Ishikawa (cell line): ENCODE measurements around the gene EHD4.

Experiments
- CEBPB ChIP-seq: IDR thresholded peaks from 2 replicates; pipeline ENCODE4 v1.6.1; 2012
- CREB1 ChIP-seq: IDR thresholded peaks from 2 replicates; pipeline ENCODE4 v1.6.1; 2012; ENCODE audit warnings: low read depth
- EGR1 ChIP-seq: IDR thresholded peaks from 2 replicates; pipeline ENCODE4 v1.6.1; 2012
- EP300 ChIP-seq: IDR thresholded peaks from 2 replicates; pipeline ENCODE4 v1.6.1; 2012; ENCODE audit warnings: borderline replicate concordance
- FOXM1 ChIP-seq: IDR thresholded peaks from 2 replicates; pipeline ENCODE4 v1.6.1; 2012; ENCODE audit warnings: low read depth, borderline replicate concordance
- NFIC ChIP-seq: IDR thresholded peaks from 2 replicates; pipeline ENCODE4 v1.6.1; 2012
- RAD21 ChIP-seq: IDR thresholded peaks from 2 replicates; pipeline ENCODE4 v1.6.1; 2012; ENCODE audit warnings: low read depth
- TAF1 ChIP-seq: IDR thresholded peaks from 2 replicates; pipeline ENCODE4 v1.6.1; 2012; ENCODE audit warnings: low read depth, mild to moderate bottlenecking
- TCF12 ChIP-seq: IDR thresholded peaks from 2 replicates; pipeline ENCODE4 v1.6.1; 2012; ENCODE audit warnings: low read depth
- TEAD4 ChIP-seq: IDR thresholded peaks from 2 replicates; pipeline ENCODE4 v1.6.1; 2012
- YY1 ChIP-seq: IDR thresholded peaks from 2 replicates; pipeline ENCODE4 v1.6.1; 2012; ENCODE audit warnings: low read depth
- ZBTB7A ChIP-seq: IDR thresholded peaks from 2 replicates; pipeline ENCODE4 v1.6.1; 2012; ENCODE audit warnings: low read depth
- TF ChIP-seq, protein P1 (sequence below): IDR thresholded peaks from 2 replicates; pipeline ENCODE4 v1.6.1; 2012; ENCODE audit warnings: low read depth, mild to moderate bottlenecking
- TF ChIP-seq, protein P2 (sequence below): IDR thresholded peaks from 2 replicates; pipeline ENCODE4 v1.6.1; 2012
- TF ChIP-seq, protein P3 (sequence below): IDR thresholded peaks from 2 replicates; pipeline ENCODE4 v1.6.1; 2012

The EHD4 gene

DNA sequence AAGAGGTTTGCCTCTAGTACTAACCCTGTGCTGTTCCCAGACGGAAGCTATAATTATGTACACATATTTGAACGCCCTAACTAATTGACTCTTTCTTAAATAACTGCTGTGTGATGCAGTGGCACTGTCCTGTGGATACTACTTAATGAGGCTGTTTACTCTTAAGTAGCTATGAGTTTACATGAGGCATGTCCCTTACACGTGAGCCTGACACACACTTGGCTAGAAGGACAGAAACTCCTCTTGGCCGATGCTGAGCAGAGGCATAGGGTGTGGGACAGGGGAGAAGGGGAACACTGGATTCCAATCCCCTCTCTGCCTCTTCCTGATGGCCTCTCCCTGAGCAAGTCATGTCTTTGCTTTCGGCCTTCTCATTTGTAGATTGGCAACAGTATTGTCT, 21.9 kb downstream of the EHD4 start:
- TF ChIP-seq RAD21 (no peak), NFIC (no peak), CEBPB (no peak), FOXM1 (no peak), YY1 (no peak), ZBTB7A (no peak), EGR1 (no peak), EP300 (no peak)
- TF ChIP-seq, protein P1, sequence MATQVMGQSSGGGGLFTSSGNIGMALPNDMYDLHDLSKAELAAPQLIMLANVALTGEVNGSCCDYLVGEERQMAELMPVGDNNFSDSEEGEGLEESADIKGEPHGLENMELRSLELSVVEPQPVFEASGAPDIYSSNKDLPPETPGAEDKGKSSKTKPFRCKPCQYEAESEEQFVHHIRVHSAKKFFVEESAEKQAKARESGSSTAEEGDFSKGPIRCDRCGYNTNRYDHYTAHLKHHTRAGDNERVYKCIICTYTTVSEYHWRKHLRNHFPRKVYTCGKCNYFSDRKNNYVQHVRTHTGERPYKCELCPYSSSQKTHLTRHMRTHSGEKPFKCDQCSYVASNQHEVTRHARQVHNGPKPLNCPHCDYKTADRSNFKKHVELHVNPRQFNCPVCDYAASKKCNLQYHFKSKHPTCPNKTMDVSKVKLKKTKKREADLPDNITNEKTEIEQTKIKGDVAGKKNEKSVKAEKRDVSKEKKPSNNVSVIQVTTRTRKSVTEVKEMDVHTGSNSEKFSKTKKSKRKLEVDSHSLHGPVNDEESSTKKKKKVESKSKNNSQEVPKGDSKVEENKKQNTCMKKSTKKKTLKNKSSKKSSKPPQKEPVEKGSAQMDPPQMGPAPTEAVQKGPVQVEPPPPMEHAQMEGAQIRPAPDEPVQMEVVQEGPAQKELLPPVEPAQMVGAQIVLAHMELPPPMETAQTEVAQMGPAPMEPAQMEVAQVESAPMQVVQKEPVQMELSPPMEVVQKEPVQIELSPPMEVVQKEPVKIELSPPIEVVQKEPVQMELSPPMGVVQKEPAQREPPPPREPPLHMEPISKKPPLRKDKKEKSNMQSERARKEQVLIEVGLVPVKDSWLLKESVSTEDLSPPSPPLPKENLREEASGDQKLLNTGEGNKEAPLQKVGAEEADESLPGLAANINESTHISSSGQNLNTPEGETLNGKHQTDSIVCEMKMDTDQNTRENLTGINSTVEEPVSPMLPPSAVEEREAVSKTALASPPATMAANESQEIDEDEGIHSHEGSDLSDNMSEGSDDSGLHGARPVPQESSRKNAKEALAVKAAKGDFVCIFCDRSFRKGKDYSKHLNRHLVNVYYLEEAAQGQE, result no peak

DNA sequence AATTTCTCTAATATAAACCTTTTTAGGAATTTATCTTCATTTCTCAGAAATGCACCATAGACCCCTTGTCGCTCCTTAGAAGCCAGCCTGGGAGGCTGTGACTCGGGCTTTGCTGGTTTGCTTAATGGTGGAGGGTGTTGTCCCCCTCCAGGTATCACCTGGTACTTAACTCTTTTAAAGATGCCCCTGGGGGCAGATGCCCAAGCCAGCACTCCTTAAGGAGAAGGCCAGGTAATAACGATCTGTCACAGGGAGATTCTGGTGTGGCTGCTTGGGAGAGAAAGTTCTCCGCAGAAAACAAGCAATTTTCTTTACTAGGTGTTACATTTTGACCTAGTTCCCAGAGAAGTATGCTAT, 22.3 kb downstream of the EHD4 start:
- TF ChIP-seq EP300 (no peak), CEBPB (no peak), EGR1 (no peak), FOXM1 (no peak), ZBTB7A (no peak), NFIC (no peak), YY1 (no peak), TCF12 (no peak), TAF1 (no peak), CREB1 (no peak), TEAD4 (no peak), RAD21 (no peak)
- TF ChIP-seq, protein P2, sequence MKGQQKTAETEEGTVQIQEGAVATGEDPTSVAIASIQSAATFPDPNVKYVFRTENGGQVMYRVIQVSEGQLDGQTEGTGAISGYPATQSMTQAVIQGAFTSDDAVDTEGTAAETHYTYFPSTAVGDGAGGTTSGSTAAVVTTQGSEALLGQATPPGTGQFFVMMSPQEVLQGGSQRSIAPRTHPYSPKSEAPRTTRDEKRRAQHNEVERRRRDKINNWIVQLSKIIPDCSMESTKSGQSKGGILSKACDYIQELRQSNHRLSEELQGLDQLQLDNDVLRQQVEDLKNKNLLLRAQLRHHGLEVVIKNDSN, result no peak
- TF ChIP-seq, protein P1, result no peak
- TF ChIP-seq, protein P3, sequence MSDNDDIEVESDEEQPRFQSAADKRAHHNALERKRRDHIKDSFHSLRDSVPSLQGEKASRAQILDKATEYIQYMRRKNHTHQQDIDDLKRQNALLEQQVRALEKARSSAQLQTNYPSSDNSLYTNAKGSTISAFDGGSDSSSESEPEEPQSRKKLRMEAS, result no peak

DNA sequence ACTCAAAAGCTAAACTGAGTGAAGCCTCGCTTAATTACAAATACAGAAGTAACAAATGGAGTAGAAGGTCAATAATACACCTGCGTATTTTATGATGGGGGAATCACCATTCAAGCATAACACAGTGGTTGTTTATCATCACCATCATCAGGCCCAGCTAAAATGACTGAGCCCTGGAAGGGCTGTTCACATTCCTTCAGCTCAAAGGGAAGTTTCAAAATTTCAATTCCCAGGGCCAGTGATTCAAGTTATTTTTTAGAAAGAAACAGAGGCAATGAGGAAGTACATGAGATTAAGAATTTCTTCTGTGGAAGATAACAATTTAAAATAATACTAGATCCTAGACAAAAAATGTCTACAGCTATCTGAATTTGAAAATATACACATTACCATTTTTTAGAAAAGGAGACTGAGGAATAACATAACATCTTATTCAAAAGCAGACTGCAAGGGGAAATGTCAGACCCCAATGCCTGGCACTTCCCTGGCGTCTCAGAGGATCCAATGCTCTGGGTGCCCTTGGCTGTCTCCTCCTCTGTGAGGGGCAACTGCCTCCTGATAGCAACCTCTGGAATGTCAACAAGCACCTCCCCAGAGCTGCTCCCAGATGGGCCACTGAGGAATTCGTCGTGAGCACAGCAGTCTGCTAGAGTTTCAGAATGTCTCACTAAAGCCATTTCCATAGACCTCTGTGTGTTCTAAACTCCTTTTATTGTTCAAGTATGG, 22.8 kb downstream of the EHD4 start:
- TF ChIP-seq YY1 (no peak), TEAD4 (no peak), RAD21 (no peak), TAF1 (no peak), CEBPB (no peak), ZBTB7A (no peak), EP300 (no peak), EGR1 (no peak), TCF12 (no peak)
- TF ChIP-seq, protein P1, result no peak

DNA sequence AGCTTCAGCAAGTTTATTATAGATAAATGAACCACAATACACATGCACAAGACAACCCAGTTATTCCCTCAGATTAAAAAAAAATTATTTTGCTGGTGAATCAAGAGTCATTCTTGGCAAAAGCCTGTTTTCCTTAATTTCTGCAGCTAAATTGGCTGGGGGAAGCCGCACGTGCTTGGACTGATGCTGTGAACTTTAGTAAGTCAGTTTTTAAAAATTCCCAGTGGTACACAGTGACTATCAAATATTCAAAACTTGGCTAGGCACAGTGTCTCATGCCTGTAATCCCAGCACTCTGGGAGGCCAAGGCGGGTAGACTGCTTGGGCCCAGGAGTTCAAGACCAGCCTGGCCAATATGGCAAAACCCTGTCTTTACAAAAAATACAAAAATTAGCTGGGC, 23.9 kb downstream of the EHD4 start:
- TF ChIP-seq TCF12, result no peak
- no peak for TF ChIP-seq ZBTB7A
- TF ChIP-seq YY1, result no peak
- TF ChIP-seq, protein P1, result no peak
- TF ChIP-seq RAD21, result no peak
- no peak for TF ChIP-seq CREB1
- TF ChIP-seq FOXM1, result no peak
- no peak for TF ChIP-seq TEAD4
- no peak for TF ChIP-seq NFIC
- TF ChIP-seq EP300, result no peak
- TF ChIP-seq CEBPB, result no peak
- no peak for TF ChIP-seq TAF1
- TF ChIP-seq, protein P3, result no peak
- no peak for TF ChIP-seq EGR1
- TF ChIP-seq, protein P2, result no peak
